ENCODE results near the gene RTP2.

The RTP2 gene

GRCh38 chr3:187665010-187665409, 37.3 kb downstream of the RTP2 start:
- Histone ChIP-seq H3K4me1 (ENCODE audit: control insufficient read depth in 1 of 2, insufficient read depth in 2 of 2, low read length in 2 of 2) (peaks cover 0 to 3% of the 10 kb centered on the region in 2 donors), H3K27me3 (ENCODE audit: low read depth, low read length) (no peaks in the 10 kb centered on the region), H3K9me3 (ENCODE audit: control insufficient read depth in 1 of 2, low read length in 2 of 2) (no peaks in the 10 kb centered on the region), H3K27ac (ENCODE audit: low read length) (no peak overlapping the region), H3K4me3 (ENCODE audit: low read depth in 1 of 2, low read length in 2 of 2) (no peak overlapping the region), H3K36me3 (ENCODE audit: control insufficient read depth in 1 of 2, insufficient read depth in 2 of 2, low read length in 2 of 2) (no peaks in the 10 kb centered on the region)

- Histone ChIP-seq H3K27ac (ENCODE audit: low read length) (no peak overlapping the region), H3K9me3 (ENCODE audit: control insufficient read depth in 1 of 2, low read length in 2 of 2) (no peaks in the 10 kb centered on the region), H3K4me3 (ENCODE audit: low read depth in 1 of 2, low read length in 2 of 2) (no peak overlapping the region), H3K27me3 (ENCODE audit: low read depth, low read length) (no peaks in the 10 kb centered on the region), H3K4me1 (ENCODE audit: control insufficient read depth in 1 of 2, insufficient read depth in 2 of 2, low read length in 2 of 2) (no peaks in the 10 kb centered on the region), H3K36me3 (ENCODE audit: control insufficient read depth in 1 of 2, insufficient read depth in 2 of 2, low read length in 2 of 2) (no peaks in the 10 kb centered on the region)
These were observed 39.4 kb downstream of the RTP2 start for GRCh38 chr3:187662848-187663409.

- no peaks in the 10 kb centered on the region for H3K27me3 ChIP-seq (ENCODE audit: low read depth, low read length)
- no peaks in the 10 kb centered on the region for H3K9me3 ChIP-seq (ENCODE audit: control insufficient read depth in 1 of 2, low read length in 2 of 2)
- no peak overlapping the region for H3K27ac ChIP-seq (ENCODE audit: low read length)
- no peaks in the 10 kb centered on the region for H3K36me3 ChIP-seq (ENCODE audit: control insufficient read depth in 1 of 2, insufficient read depth in 2 of 2, low read length in 2 of 2)
- no peak overlapping the region for H3K4me3 ChIP-seq (ENCODE audit: low read depth in 1 of 2, low read length in 2 of 2)
- H3K4me1 ChIP-seq (ENCODE audit: control insufficient read depth in 1 of 2, insufficient read depth in 2 of 2, low read length in 2 of 2): no peaks in the 10 kb centered on the region
These were observed 41.1 kb downstream of the RTP2 start for GRCh38 chr3:187661267-187661666.

- H3K4me1 ChIP-seq (ENCODE audit: control insufficient read depth in 1 of 2, insufficient read depth in 2 of 2, low read length in 2 of 2): no peaks in the 10 kb centered on the region
- H3K4me3 ChIP-seq (ENCODE audit: low read depth in 1 of 2, low read length in 2 of 2): no peak overlapping the region
- H3K36me3 ChIP-seq (ENCODE audit: control insufficient read depth in 1 of 2, insufficient read depth in 2 of 2, low read length in 2 of 2): no peaks in the 10 kb centered on the region
- no peaks in the 10 kb centered on the region for H3K9me3 ChIP-seq (ENCODE audit: control insufficient read depth in 1 of 2, low read length in 2 of 2)
- no peaks in the 10 kb centered on the region for H3K27me3 ChIP-seq (ENCODE audit: low read depth, low read length)
- H3K27ac ChIP-seq (ENCODE audit: low read length): no peak overlapping the region
These were observed 51.1 kb downstream of the RTP2 start for GRCh38 chr3:187651282-187651681.

All from muscle layer of duodenum (tissue), 2 donors.